Endodermal cell (in vitro differentiated cells): Measurements from ENCODE around the gene WDFY1. TPM values are rescaled to one million over a fixed set of nuclear protein-coding genes. Genes with fewer than 3 reads are reported as not detected.
A peak's percentile ranks its signal among the peaks of the same experiment; 100 is the strongest.

ENCODE experiments used
- DNase-seq: peaks from one replicate; pipeline ENCODE4 v3.0.0-alpha.2; 2017
- H3K27ac ChIP-seq: 2 replicates; pipeline ENCODE4 v1.5.1; 2013; ENCODE audit warnings: mild to moderate bottlenecking, low read depth, low read length, moderate library complexity
- H3K27me3 ChIP-seq: 2 replicates; pipeline ENCODE4 v1.6.1; 2013; ENCODE audit warnings: mild to moderate bottlenecking, low read length, moderate library complexity; ENCODE audit not compliant: insufficient read depth, control insufficient read depth, poor library complexity, severe bottlenecking
- H3K36me3 ChIP-seq: 2 replicates; pipeline ENCODE4 v1.7.0; 2013; ENCODE audit warnings: mild to moderate bottlenecking, low read length, moderate library complexity; ENCODE audit not compliant: control insufficient read depth, insufficient read depth
- H3K4me1 ChIP-seq: one replicate; pipeline ENCODE4 v1.7.0; 2013; ENCODE audit warnings: low read length; ENCODE audit not compliant: control insufficient read depth, insufficient read depth
- H3K4me3 ChIP-seq: 2 replicates; pipeline ENCODE4 v1.5.1; 2013; ENCODE audit warnings: mild to moderate bottlenecking, low read length, moderate library complexity
- H3K9ac ChIP-seq: 2 replicates; pipeline ENCODE4 v1.6.1; 2013; ENCODE audit warnings: mild to moderate bottlenecking, low read length, moderate library complexity; ENCODE audit not compliant: poor library complexity, severe bottlenecking; ENCODE audit errors: extremely low read depth
- H3K9me3 ChIP-seq: 2 replicates; pipeline ENCODE4 v1.6.1; 2013; ENCODE audit warnings: mild to moderate bottlenecking, low read length, moderate library complexity; ENCODE audit not compliant: control insufficient read depth
- H3K27ac Mint-ChIP-seq: 2 replicates; pipeline ENCODE4 v1.8.0; 2020; ENCODE audit warnings: mixed read lengths
- H3K27me3 Mint-ChIP-seq: 2 replicates; pipeline ENCODE4 v1.8.0; 2021; ENCODE audit warnings: mild to moderate bottlenecking, mixed read lengths; ENCODE audit not compliant: insufficient read depth
- H3K36me3 Mint-ChIP-seq: 2 replicates; pipeline ENCODE4 v1.8.0; 2020; ENCODE audit warnings: low read depth, mixed read lengths
- H3K4me1 Mint-ChIP-seq: 2 replicates; pipeline ENCODE4 v1.8.0; 2020; ENCODE audit warnings: mixed read lengths
- H3K4me3 Mint-ChIP-seq: 2 replicates; pipeline ENCODE4 v1.8.0; 2020; ENCODE audit warnings: mild to moderate bottlenecking, moderate library complexity, mixed read lengths
- H3K9me3 Mint-ChIP-seq: 2 replicates; pipeline ENCODE4 v1.8.0; 2020; ENCODE audit warnings: mild to moderate bottlenecking, mixed read lengths
- CTCF ChIP-seq: fragments of 200-600 bp; sonication (generic); conservative IDR thresholded peaks from 2 replicates; pipeline ENCODE4 v1.5.0; 2021; ENCODE audit warnings: antibody characterized with exemption, mild to moderate bottlenecking
- WGBS, 2 experiments: methylation state at CpG; one replicate each; pipeline versions ENCODE4 v1.1.5 to v1.1.7; 2013; ENCODE audit warnings: missing lambda C conversion rate in 2 of 2, mixed read lengths in 1 of 2; ENCODE audit not compliant: insufficient coverage in 1 of 2, insufficient read length in 1 of 2; 5-methylcytosine and 5-hydroxymethylcytosine counted together
- total RNA-seq, 2 donors: library from RNA; stranded (reverse); fragmentation: NEBNext Ultra II Directional in 1 of 2; extraction: Animal tissue kit (Norgen Biotek cat#: 25700) in 1 of 2; gene quantifications; 2 replicates in 1 of 2; 3 replicates in 1 of 2; pipeline ENCODE4 v1.2.1, GENCODE V29; 2021

WDFY1 gene
- total RNA-seq, 2 donors from 2014 or later: 61.9 to 69.7 TPM

- no peak for TF ChIP-seq CTCF
- Mint-ChIP-seq H3K27me3 (no peaks in the 10 kb centered on the region), H3K4me3 (no peak overlapping the region), H3K4me1 (peaks cover 37% of the 10 kb centered on the region), H3K27ac (no peak overlapping the region), H3K9me3 (no peaks in the 10 kb centered on the region), H3K36me3 (peaks cover 9% of the 10 kb centered on the region)
- H3K27ac ChIP-seq: no peak overlapping the region
- H3K9ac ChIP-seq: no peak overlapping the region
- no peaks in the 10 kb centered on the region for H3K27me3 ChIP-seq
- no peaks in the 10 kb centered on the region for H3K9me3 ChIP-seq
- H3K4me1 ChIP-seq: no peaks in the 10 kb centered on the region
- H3K4me3 ChIP-seq: peak overlapping the region; percentile 94
- DNase-seq: no peak
- 100% methylated on average over 1 of the region's 4 CpGs; no CpG with 5 or more reads in 1 of the 2 experiments for WGBS, 2 experiments
- no peaks in the 10 kb centered on the region for H3K36me3 ChIP-seq
Observed at GRCh38 chr2:223945755-223946154, 620 bp upstream of the WDFY1 start.

- Mint-ChIP-seq H3K4me3 (peak overlapping the region; percentile 98), H3K9me3 (no peaks in the 10 kb centered on the region), H3K36me3 (peaks cover 16% of the 10 kb centered on the region), H3K27ac (peak overlapping the region; percentile 91), H3K4me1 (peaks cover 34% of the 10 kb centered on the region), H3K27me3 (no peaks in the 10 kb centered on the region)
- Histone ChIP-seq H3K9ac (peak overlapping the region; percentile 76), H3K9me3 (no peaks in the 10 kb centered on the region), H3K36me3 (no peaks in the 10 kb centered on the region), H3K4me3 (peak overlapping the region; percentile 94), H3K27ac (no peak overlapping the region), H3K4me1 (no peaks in the 10 kb centered on the region), H3K27me3 (no peaks in the 10 kb centered on the region)
- TF ChIP-seq CTCF: no peak
- DNase-seq: peak; percentile 86
- WGBS, 2 experiments: 1 to 3% methylated on average over 15 to 46 of the region's 46 CpGs
Observed at GRCh38 chr2:223944166-223944702, 901 bp downstream of the WDFY1 start.

GRCh38 chr2:223943561-223944008 lies 1.6 kb downstream of the WDFY1 start:
- Mint-ChIP-seq H3K27me3 (no peaks in the 10 kb centered on the region), H3K27ac (no peak overlapping the region), H3K4me3 (peak overlapping the region; percentile 98), H3K9me3 (no peaks in the 10 kb centered on the region), H3K36me3 (peaks cover 19% of the 10 kb centered on the region), H3K4me1 (peaks cover 37% of the 10 kb centered on the region)
- no peaks in the 10 kb centered on the region for H3K9me3 ChIP-seq
- WGBS, 2 experiments: 59 to 72% methylated on average over 5 to 7 of the region's 7 CpGs
- no peaks in the 10 kb centered on the region for H3K36me3 ChIP-seq
- no peaks in the 10 kb centered on the region for H3K27me3 ChIP-seq
- H3K9ac ChIP-seq: peak overlapping the region; percentile 76
- no peak for DNase-seq
- no peaks in the 10 kb centered on the region for H3K4me1 ChIP-seq
- no peak overlapping the region for H3K27ac ChIP-seq
- no peak for TF ChIP-seq CTCF
- peak overlapping the region; percentile 94 for H3K4me3 ChIP-seq
